GM18858 (cell line): ENCODE measurements around the gene IPP.
"Not testable (repeated sequence)": the region's sequence is repeated elsewhere in the genome, so short reads cannot be mapped to it uniquely, and the experiment has no call there.

Source experiments
- ATAC-seq: cut with Tn5 transposase; IDR thresholded peaks from one replicate; pipeline ENCODE4 v1.9.1; 2021; ENCODE audit not compliant: unreplicated experiment

Gene IPP

GRCh38 chr1:45685308-45686014 is 65.0 kb downstream of the IPP start:
- no peak for ATAC-seq

GRCh38 chr1:45684402-45684801 is 66.1 kb downstream of the IPP start:
- no peak for ATAC-seq

- ATAC-seq: no peak
Measured at GRCh38 chr1:45682942-45683341, 67.5 kb downstream of the IPP start.

- no peak for ATAC-seq
Measured at GRCh38 chr1:45679123-45679522, 71.3 kb downstream of the IPP start.

GRCh38 chr1:45678489-45678888 is 72.0 kb downstream of the IPP start:
- ATAC-seq: no peak

- ATAC-seq: no peak
Measured at GRCh38 chr1:45677751-45678245, 72.7 kb downstream of the IPP start.

- ATAC-seq: not testable (repeated sequence)
Measured at GRCh38 chr1:45676553-45676952, 73.9 kb downstream of the IPP start.

GRCh38 chr1:45674478-45674877 is 76.0 kb downstream of the IPP start:
- no peak for ATAC-seq

- no peak for ATAC-seq
Measured at GRCh38 chr1:45673956-45674355, 76.5 kb downstream of the IPP start.

GRCh38 chr1:45669859-45670655 is 80.4 kb downstream of the IPP start:
- no peak for ATAC-seq

- ATAC-seq: no peak
Measured at GRCh38 chr1:45669379-45669778, 81.1 kb downstream of the IPP start.

GRCh38 chr1:45668526-45668925 is 81.9 kb downstream of the IPP start:
- ATAC-seq: no peak

GRCh38 chr1:45667321-45668111 is 82.9 kb downstream of the IPP start:
- ATAC-seq: no peak

- ATAC-seq: no peak
Measured at GRCh38 chr1:45666836-45667235, 83.6 kb downstream of the IPP start.

- no peak for ATAC-seq
Measured at GRCh38 chr1:45660336-45660735, 90.1 kb downstream of the IPP start.

GRCh38 chr1:45659222-45659621 is 91.2 kb downstream of the IPP start:
- no peak for ATAC-seq

- no peak for ATAC-seq
Measured at GRCh38 chr1:45658171-45658570, 92.3 kb downstream of the IPP start.

GRCh38 chr1:45656573-45657226 is 93.8 kb downstream of the IPP start:
- no peak for ATAC-seq

- no peak for ATAC-seq
Measured at GRCh38 chr1:45654540-45655280, 95.7 kb downstream of the IPP start.
